GM18519 (cell line): ENCODE measurements around the gene SH3BP5L.

Source experiments
- ATAC-seq: cut with Tn5 transposase; IDR thresholded peaks from one replicate; pipeline ENCODE4 v1.9.1; 2021; ENCODE audit warnings: mild to moderate bottlenecking, moderate library complexity; ENCODE audit not compliant: unreplicated experiment, low FRiP score

Gene SH3BP5L

GRCh38 chr1:248852481-248853405, 27.0 kb upstream of the SH3BP5L start:
- ATAC-seq, result no peak

DNA sequence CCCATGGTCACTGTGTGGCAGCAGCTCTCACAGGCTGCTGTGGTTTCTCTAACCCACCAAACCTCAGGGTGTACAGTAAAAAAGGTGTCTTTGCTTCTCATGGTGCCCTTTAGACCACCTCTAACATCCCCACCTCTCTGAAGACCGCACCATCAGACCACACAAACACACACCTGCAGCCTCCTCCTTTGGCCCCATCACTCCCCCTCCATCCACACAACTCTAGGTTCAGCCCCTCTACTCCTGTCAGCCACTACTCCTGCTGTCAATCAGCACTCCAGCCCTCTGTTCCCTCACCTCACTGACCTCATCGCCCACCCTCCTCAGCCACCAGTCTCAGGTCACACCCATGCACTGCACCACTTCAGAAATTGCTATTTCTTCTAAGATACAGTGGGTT, 25.7 kb upstream of the SH3BP5L start:
- ATAC-seq, result no peak

GRCh38 chr1:248850536-248851251, 25.0 kb upstream of the SH3BP5L start:
- no peak for ATAC-seq

DNA sequence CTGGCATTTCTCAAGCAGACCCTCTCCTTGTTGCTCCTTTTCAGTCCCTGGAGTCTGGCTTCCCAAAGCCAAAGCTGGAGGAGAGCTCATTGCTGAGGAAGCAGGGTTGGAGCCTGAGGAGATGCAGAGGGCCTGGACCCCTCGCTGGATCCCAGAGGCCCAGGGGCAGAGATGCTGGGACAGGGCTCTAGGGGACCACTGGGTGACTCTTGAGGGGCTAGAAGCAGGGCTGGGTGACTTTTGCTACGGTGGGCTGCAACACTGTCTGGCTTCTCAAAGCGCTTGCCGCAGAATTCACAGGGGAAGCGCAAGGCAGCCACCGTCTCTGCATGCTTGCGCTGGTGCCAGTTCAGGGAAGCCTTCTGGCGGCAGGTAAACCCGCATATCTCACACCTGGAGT, 24.4 kb upstream of the SH3BP5L start:
- no peak for ATAC-seq

GRCh38 chr1:248849637-248850036, 23.9 kb upstream of the SH3BP5L start:
- ATAC-seq, result no peak

DNA sequence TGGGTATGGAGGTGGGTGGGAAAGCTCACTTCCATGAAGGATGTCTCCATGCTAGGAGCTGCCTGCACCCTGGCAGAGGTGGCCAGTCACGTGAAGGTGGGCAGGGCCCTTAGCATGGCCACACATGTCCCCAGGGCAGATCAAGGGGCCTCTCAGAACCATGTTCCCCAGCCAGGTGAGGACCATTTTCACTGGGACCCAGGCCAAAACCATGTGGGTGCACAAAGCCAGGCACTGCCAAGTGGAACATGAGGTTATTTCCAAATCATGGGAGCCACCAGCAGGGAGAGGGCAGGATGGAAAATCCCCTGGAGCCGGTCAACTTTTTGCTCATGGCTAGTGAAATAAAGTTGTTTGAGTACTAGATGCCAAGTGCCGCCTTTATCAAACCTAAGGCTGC, 23.4 kb upstream of the SH3BP5L start:
- ATAC-seq, result no peak

DNA sequence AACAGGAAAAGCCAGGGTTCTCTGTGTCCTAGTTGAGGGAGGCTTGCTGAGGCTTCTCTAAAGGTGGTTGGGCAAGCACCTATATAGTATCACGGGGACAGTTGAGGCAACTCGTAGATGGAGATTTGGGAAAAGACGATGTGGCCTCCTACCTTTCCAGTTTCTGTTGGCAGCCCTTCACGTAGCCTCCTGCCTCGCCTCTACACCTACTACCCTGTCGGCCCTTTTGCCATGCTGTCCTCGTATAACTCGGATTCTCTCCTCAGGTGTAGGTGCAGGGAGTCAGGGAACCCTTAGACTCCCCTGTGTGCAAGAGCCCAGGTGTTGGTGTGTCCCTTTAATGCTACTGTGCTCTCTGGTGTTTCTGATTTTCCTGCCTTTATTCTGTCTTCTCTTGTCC, 22.9 kb upstream of the SH3BP5L start:
- ATAC-seq, result no peak

DNA sequence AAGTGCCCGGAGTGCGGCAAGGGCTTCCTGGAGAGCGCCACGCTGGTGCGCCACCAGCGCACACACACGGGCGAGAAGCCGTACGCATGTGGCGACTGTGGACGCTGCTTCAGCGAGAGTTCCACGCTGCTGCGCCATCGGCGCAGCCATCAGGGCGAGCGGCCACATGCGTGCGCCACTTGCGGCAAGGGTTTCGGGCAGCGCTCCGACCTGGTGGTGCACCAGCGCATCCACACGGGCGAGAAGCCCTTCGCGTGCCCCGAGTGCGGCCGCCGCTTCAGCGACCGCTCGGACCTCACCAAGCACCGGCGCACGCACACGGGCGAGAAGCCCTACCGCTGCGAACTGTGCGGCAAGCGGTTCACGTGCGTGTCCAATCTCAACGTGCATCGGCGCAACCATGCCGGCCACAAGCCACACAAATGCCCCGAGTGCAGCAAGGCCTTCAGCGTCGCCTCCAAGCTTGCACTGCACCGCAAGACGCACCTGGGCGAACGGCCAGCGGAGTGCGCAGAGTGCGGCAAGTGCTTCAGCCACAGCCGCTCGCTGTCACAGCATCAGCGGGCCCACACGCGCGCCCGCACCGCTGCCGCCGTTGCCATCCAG, 22.3 kb upstream of the SH3BP5L start:
- ATAC-seq, result no peak

GRCh38 chr1:248847181-248847955, 21.7 kb upstream of the SH3BP5L start:
- ATAC-seq, result no peak

DNA sequence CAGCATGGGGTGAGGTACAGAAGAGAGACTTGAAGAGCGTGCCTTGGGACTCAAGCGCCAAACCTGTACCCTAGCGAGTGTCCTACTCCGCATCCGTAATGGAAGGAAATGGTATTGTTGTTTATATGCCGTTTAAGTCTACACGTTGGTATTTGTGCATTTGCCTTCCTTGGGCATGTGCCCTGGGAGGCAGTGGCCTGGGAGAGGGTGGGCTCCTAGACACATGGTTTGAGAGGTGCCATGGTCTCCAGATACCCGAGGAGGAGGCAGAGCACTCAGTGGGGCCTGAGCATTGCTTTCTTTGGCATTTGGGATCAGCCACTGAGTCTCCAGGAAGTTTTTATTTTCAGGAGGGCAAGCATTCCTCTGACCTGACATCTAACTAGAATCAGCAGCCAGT, 18.8 kb upstream of the SH3BP5L start:
- no peak for ATAC-seq

- no peak for ATAC-seq
Measured at GRCh38 chr1:248843687-248844086, 18.0 kb upstream of the SH3BP5L start.

- ATAC-seq, result no peak
Measured at GRCh38 chr1:248842781-248843331, 17.1 kb upstream of the SH3BP5L start.

GRCh38 chr1:248841702-248842395, 16.1 kb upstream of the SH3BP5L start:
- ATAC-seq, result no peak

- ATAC-seq, result no peak
Measured at GRCh38 chr1:248840946-248841345, 15.2 kb upstream of the SH3BP5L start.

GRCh38 chr1:248839168-248839555, 13.4 kb upstream of the SH3BP5L start:
- no peak for ATAC-seq

- peak; percentile 50 for ATAC-seq
Measured at GRCh38 chr1:248838357-248839167, 12.8 kb upstream of the SH3BP5L start.

DNA sequence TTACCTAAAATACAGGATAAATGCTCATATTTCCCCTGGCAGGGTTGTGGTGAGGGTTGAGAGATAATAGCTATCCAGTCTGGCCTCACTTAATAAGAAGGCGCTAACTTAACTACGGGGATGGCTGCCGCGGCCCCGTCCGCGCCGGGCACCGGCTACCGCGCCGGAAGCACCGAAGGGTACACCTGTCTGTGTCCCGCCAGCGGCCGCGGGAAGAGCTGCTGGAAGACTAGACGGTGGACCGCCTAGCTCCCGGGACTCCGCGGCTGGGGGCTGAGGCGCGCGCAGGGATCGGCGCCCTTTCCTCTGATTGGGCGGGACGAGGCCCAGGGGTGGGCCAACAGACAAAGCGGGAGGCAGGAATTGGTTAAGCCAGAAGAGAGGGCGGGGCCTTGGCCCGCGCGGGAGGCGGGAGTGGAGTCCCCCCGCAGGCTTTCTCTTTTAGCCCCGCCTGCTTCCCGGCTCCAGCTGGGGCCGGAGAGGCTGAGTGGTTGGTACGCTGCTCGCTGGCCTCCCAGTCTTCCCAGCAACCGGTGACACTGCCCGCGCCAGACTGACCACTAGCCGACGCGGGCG, 12.2 kb upstream of the SH3BP5L start, which contains the start of gene ZNF672:
ZNF672 (plus strand) TSS at position 444 of the 576 bp plus-strand sequence. CDS start 9,051 bp downstream, outside the sequence.
- peak; percentile 75 for ATAC-seq

DNA sequence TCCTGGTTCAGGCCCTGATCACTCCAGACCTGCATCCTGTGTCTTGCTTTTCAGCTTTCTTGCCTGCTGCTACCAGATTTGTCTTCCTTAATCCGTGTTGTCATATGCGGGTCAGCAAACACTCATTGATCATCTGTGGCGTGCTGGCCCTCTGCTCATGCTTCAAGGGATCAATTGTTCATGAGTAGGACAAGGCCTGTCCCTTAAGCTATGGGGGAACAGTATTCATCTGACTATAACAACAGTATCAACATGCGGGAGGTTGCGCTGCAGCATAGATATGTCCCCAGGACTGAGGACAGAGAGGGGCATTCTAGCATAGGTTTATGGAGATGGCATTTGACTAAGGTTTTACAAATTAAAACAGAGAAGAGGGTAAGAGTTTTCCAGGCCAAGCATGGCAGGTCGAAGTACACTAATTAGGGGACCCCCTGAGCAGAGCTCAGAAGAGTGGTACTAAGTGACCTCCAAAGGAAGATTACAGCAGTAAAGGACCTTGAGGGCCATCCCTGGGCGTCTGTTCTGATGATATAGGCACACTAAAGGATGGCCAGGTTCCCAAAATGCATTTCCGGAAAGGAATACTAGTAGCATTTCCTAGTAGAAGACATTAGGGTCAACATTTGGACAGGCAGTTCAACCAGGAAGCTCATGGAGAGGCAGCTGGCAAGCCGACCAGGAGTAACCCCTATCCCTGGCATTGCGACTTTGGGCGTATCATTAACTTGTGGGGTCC, 11.5 kb upstream of the SH3BP5L start:
- ATAC-seq, result no peak
